ENCODE data around the gene DAB2IP. TPM values are rescaled to one million over a fixed set of nuclear protein-coding genes. Genes with fewer than 3 reads are reported as not detected.

DAB2IP gene
- total RNA-seq, 1 donor from 2014 or later, result 38.0 TPM

- no peaks in the 10 kb centered on the region for H3K36me3 ChIP-seq (ENCODE audit: control insufficient read depth, insufficient read depth, low read length)
- no peak overlapping the region for H3K4me3 ChIP-seq (ENCODE audit: low read depth, low read length)
- peaks cover 15% of the 10 kb centered on the region for H3K27me3 ChIP-seq (ENCODE audit: control insufficient read depth, insufficient read depth, low read length)
- TF ChIP-seq CTCF (IDR thresholded peaks at IDR 0.05; ENCODE audit: insufficient read depth, low read length, poor library complexity, severe bottlenecking), result no peak
- no peak for DNase-seq (ENCODE audit: low read depth)
Observed at GRCh38 chr9:121816449-121816817, 165.0 kb downstream of the DAB2IP start.

DNA sequence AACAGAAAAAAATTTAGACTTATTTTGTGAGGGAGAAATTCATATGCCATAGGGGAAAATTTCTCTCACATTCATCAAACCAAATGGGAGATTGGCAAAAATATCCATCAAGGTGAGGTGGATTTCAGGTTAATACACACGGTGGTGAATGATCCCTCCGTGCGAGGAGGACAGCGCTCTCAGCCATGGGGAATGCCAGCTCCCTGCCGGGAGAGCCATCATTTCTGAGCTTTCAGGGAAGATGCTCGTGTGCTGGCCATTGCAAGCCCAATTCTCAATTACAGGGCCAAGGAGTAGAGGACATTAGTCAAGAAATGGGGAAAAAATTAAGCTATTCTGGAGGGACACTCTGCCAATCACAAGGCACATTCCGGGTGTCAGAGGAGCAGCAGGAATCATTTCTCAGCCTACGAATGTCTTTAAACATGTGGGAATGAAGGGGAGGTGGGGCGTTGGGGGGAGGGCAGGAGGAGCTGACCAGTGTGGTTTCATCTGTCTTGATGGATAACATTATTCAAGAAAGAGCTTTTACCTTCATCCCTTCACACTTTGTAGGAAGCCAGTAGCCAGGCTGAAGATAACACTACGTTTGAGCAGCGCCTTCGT, 165.5 kb downstream of the DAB2IP start:
- TF ChIP-seq CTCF (IDR thresholded peaks at IDR 0.05; ENCODE audit: insufficient read depth, low read length, poor library complexity, severe bottlenecking), result no peak
- Histone ChIP-seq H3K4me3 (ENCODE audit: low read depth, low read length) (no peak overlapping the region), H3K36me3 (ENCODE audit: control insufficient read depth, insufficient read depth, low read length) (no peaks in the 10 kb centered on the region), H3K27me3 (ENCODE audit: control insufficient read depth, insufficient read depth, low read length) (peaks cover 15% of the 10 kb centered on the region)
- no peak for DNase-seq (ENCODE audit: low read depth)

DNA sequence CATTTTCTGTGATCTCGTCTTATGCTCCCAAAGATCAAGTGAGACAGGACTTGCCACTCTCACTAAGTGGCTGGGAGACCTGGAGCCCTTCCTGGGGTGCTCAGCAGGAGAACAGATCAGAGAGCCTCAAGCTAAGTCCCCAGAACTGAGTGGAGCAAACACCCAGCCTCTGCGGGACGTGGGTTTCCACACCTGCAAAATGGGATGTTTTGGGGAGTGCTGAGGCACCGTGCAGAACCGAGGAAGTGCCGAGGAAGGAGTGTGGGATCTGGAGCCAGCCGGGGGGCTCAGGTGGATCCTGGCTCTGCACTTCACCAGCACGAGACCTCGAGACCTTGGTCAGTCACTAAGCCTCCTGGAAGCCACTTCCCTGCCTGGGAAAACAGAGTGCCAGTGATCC, 166.0 kb downstream of the DAB2IP start:
- Histone ChIP-seq H3K36me3 (ENCODE audit: control insufficient read depth, insufficient read depth, low read length) (no peaks in the 10 kb centered on the region), H3K27me3 (ENCODE audit: control insufficient read depth, insufficient read depth, low read length) (peaks cover 13% of the 10 kb centered on the region), H3K4me3 (ENCODE audit: low read depth, low read length) (no peak overlapping the region)
- no peak for TF ChIP-seq CTCF (IDR thresholded peaks at IDR 0.05; ENCODE audit: insufficient read depth, low read length, poor library complexity, severe bottlenecking)
- no peak for DNase-seq (ENCODE audit: low read depth)

DNA sequence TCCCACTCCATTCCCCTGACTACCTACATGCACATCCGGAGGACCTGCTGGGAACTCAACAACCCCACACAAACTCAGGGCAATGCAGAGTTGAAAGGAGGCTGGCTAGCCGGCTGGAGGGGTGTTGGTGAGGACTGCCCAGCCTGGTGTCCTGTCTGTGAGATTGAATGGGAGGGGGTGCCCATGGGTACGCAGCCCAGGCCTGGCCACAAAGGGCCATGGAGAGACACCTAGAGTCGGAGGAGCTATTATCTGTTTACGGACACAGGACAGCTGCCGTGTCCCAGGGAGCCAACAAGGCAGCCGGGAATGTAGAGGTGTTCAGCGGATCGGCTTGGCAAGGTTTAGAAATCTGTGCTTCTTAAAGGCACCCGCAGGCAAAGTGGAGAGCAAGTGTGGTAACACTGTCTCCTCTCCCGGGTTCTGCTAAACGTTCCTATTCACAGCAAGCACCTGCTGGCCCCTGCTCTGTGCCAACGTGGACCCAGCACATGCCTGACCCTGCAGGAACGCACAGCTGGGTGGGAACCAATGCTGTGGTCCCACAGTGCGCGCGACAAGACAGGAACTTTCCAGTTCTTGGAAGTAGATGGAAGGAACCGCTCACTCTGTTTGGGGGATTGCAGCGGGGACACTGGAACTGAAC, 166.7 kb downstream of the DAB2IP start:
- peaks cover 13% of the 10 kb centered on the region for H3K27me3 ChIP-seq (ENCODE audit: control insufficient read depth, insufficient read depth, low read length)
- H3K36me3 ChIP-seq (ENCODE audit: control insufficient read depth, insufficient read depth, low read length), result no peaks in the 10 kb centered on the region
- H3K4me3 ChIP-seq (ENCODE audit: low read depth, low read length), result no peak overlapping the region
- DNase-seq (ENCODE audit: low read depth), result no peak
- TF ChIP-seq CTCF (IDR thresholded peaks at IDR 0.05; ENCODE audit: insufficient read depth, low read length, poor library complexity, severe bottlenecking), result no peak

DNA sequence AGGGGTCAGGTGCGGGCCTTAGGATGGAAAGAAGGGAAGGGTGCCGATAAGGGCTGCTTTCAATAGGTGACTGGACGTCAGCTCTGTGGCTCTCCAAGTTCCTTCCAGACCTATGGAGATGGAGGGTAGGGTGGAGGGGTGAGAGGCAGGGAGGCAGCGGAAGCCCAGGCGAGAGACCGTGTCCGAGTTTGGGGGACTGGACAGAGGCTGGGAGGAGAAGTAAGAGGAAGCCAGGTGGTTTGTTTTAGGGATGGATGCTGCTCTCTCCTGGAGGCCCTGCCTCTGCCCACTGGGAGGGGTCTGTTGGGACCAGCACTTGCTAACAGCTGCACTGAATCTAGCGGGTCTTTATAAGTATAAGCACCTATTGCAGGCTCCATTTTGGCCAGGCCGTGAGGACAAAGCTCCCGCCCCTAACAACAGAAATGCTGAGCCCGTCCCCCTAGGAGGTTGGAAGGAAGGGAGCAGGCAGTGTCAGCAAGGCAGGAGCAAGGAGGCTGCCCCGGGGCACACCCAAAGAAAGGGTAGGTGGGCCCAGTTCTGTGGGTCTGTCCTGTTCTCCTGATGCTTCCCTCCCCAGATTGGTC, 167.5 kb downstream of the DAB2IP start:
- Histone ChIP-seq H3K36me3 (ENCODE audit: control insufficient read depth, insufficient read depth, low read length) (no peaks in the 10 kb centered on the region), H3K27me3 (ENCODE audit: control insufficient read depth, insufficient read depth, low read length) (peaks cover 13% of the 10 kb centered on the region), H3K4me3 (ENCODE audit: low read depth, low read length) (no peak overlapping the region)
- no peak for DNase-seq (ENCODE audit: low read depth)
- TF ChIP-seq CTCF (IDR thresholded peaks at IDR 0.05; ENCODE audit: insufficient read depth, low read length, poor library complexity, severe bottlenecking), result no peak
